Caco-2 (cell line): ENCODE data around the gene KBTBD12. TPM values are rescaled to one million over a fixed set of nuclear protein-coding genes. Genes with fewer than 3 reads are reported as not detected.

Experiments used
- BruUV-seq: library from RNA; stranded (reverse); fragments of 400-500 nt; replicated peaks from 2 replicates; lab custom pipeline; 2021; lab: Mats Ljungman, UMichigan
- CTCF ChIA-PET: fragments of 300-600 bp; sonication (Branson Sonifier 250); formaldehyde crosslinking; loops from one replicate; lab custom pipeline; 2022; ENCODE audit warnings: antibody characterized with exemption; lab: Charles Lee
- POLR2A ChIA-PET: fragments of 300-600 bp; sonication (Branson Sonifier 250); formaldehyde crosslinking; loops from one replicate; lab custom pipeline; 2022; ENCODE audit warnings: antibody characterized with exemption; lab: Charles Lee
- DNase-seq, 2 experiments: peaks; one replicate each; pipeline versions ENCODE4 v3.0.0 to v3.0.0-alpha.2; 2020 to 2022
- H3K27me3 ChIP-seq: replicated peaks from 2 replicates; pipeline ENCODE4 v1.6.0; 2011; ENCODE audit warnings: low read length; ENCODE audit not compliant: control insufficient read depth, insufficient read depth
- H3K36me3 ChIP-seq: 2 replicates; pipeline ENCODE4 v1.5.1; 2011; ENCODE audit warnings: low read length; ENCODE audit not compliant: control insufficient read depth, insufficient read depth
- H3K4me1 ChIP-seq: fragments of 250-450 bp; sonication (Bioruptor Pico); 2 replicates; pipeline ENCODE4 v1.5.1; 2020; ENCODE audit warnings: mild to moderate bottlenecking
- H3K4me3 ChIP-seq: 2 replicates; pipeline ENCODE4 v1.5.1; 2011; ENCODE audit warnings: low read depth, mild to moderate bottlenecking, control low read depth, low read length
- H3K9me3 ChIP-seq: fragments of 250-450 bp; sonication (Bioruptor Pico); 2 replicates; pipeline ENCODE4 v1.5.1; 2020; ENCODE audit warnings: mild to moderate bottlenecking, moderate library complexity
- H3K27ac Mint-ChIP-seq: one replicate; pipeline ENCODE4 v1.8.0; 2022; ENCODE audit warnings: mixed read lengths; ENCODE audit not compliant: unreplicated experiment
- H3K27me3 Mint-ChIP-seq: one replicate; pipeline ENCODE4 v1.8.0; 2022; ENCODE audit warnings: mixed read lengths; ENCODE audit not compliant: insufficient read depth, unreplicated experiment
- H3K36me3 Mint-ChIP-seq: one replicate; pipeline ENCODE4 v1.8.0; 2022; ENCODE audit warnings: mild to moderate bottlenecking, mixed read lengths; ENCODE audit not compliant: insufficient read depth, unreplicated experiment
- H3K4me1 Mint-ChIP-seq: one replicate; pipeline ENCODE4 v1.8.0; 2022; ENCODE audit warnings: low read depth, mixed read lengths; ENCODE audit not compliant: unreplicated experiment
- H3K4me3 Mint-ChIP-seq: one replicate; pipeline ENCODE4 v1.8.0; 2022; ENCODE audit warnings: mild to moderate bottlenecking, moderate library complexity, mixed read lengths; ENCODE audit not compliant: unreplicated experiment
- H3K9me3 Mint-ChIP-seq: one replicate; pipeline ENCODE4 v1.8.0; 2022; ENCODE audit warnings: mixed read lengths; ENCODE audit not compliant: unreplicated experiment
- CTCF ChIP-seq, 2 experiments: fragments of 200-600 bp in 1 of 2; IDR thresholded peaks; 1 replicate in 1 of 2; 2 replicates in 1 of 2; pipeline versions ENCODE4 v1.5.1 to v1.8.0; 2011 to 2022; ENCODE audit warnings: antibody characterized with exemption in 1 of 2, control low read depth in 1 of 2, inconsistent platforms in 1 of 2, low read depth in 1 of 2, low read length in 1 of 2, mild to moderate bottlenecking in 1 of 2, moderate library complexity in 1 of 2; ENCODE audit not compliant: insufficient read depth in 1 of 2, severe bottlenecking in 1 of 2, unreplicated experiment in 1 of 2
- intact Hi-C: fragments of 100-400 bp; cut with micrococcal nuclease; formaldehyde crosslinking; loops from one replicate; pipeline ENCODE4 v1.10.0; 2022; ENCODE audit not compliant: unreplicated experiment
- total RNA-seq: library from RNA; stranded (reverse); gene quantifications from 2 replicates; pipeline ENCODE4 v1.2.3, GENCODE V29; 2022

The KBTBD12 gene
- total RNA-seq, 1 experiment from 2014 or later = not detected

- H3K4me1 ChIP-seq = no peaks in the 10 kb centered on the region
- H3K27ac Mint-ChIP-seq = no peak overlapping the region
- H3K4me1 Mint-ChIP-seq = no peaks in the 10 kb centered on the region
- intact Hi-C loops = loop anchor here (5.0 kb wide), 1 partner anchor 382 kb away; the partner anchor contains the start of gene TPRA1
- no peak overlapping the region for H3K4me3 ChIP-seq
- H3K27me3 ChIP-seq = 0 out of 2 replicates have a peak, but pooled peaks cover 2% of the 10 kb centered on the region
- no peak for DNase-seq
- no peaks in the 10 kb centered on the region for H3K9me3 Mint-ChIP-seq
- H3K9me3 ChIP-seq = no peaks in the 10 kb centered on the region
- H3K4me3 Mint-ChIP-seq = no peak overlapping the region
- H3K27me3 Mint-ChIP-seq = peaks cover 5% of the 10 kb centered on the region
- H3K36me3 Mint-ChIP-seq = no peaks in the 10 kb centered on the region
- no peaks in the 10 kb centered on the region for H3K36me3 ChIP-seq
- CTCF ChIA-PET = no interaction called here
- POLR2A ChIA-PET = no interaction called here
- TF ChIP-seq CTCF (IDR thresholded peaks at IDR 0.05; ENCODE audit: insufficient read depth in 1 of 2, low read depth in 1 of 2, low read length in 1 of 2, severe bottlenecking in 1 of 2, unreplicated experiment in 1 of 2) = no peak
- no TSS peak for BruUV-seq
Measured at GRCh38 chr3:127974226-127974625, 59.2 kb downstream of the KBTBD12 start.

- Histone ChIP-seq H3K36me3 (no peaks in the 10 kb centered on the region), H3K4me3 (no peak overlapping the region), H3K4me1 (no peaks in the 10 kb centered on the region), H3K27me3 (0 out of 2 replicates have a peak, but pooled peaks cover 2% of the 10 kb centered on the region), H3K9me3 (no peaks in the 10 kb centered on the region)
- CTCF ChIA-PET = no interaction called here
- peaks cover 5% of the 10 kb centered on the region for H3K27me3 Mint-ChIP-seq
- no peak overlapping the region for H3K4me3 Mint-ChIP-seq
- H3K27ac Mint-ChIP-seq = no peak overlapping the region
- H3K36me3 Mint-ChIP-seq = no peaks in the 10 kb centered on the region
- DNase-seq = no peak
- H3K9me3 Mint-ChIP-seq = no peaks in the 10 kb centered on the region
- BruUV-seq = no TSS peak
- POLR2A ChIA-PET = no interaction called here
- H3K4me1 Mint-ChIP-seq = no peaks in the 10 kb centered on the region
- intact Hi-C loops = no loop called here
- TF ChIP-seq CTCF (IDR thresholded peaks at IDR 0.05; ENCODE audit: insufficient read depth in 1 of 2, low read depth in 1 of 2, low read length in 1 of 2, severe bottlenecking in 1 of 2, unreplicated experiment in 1 of 2) = no peak
Measured at GRCh38 chr3:127975153-127976029, 60.4 kb downstream of the KBTBD12 start.

- no peak for DNase-seq
- no peak overlapping the region for H3K4me3 Mint-ChIP-seq
- no peak overlapping the region for H3K27ac Mint-ChIP-seq
- H3K4me1 Mint-ChIP-seq = no peaks in the 10 kb centered on the region
- no peaks in the 10 kb centered on the region for H3K9me3 Mint-ChIP-seq
- 0 out of 2 replicates have a peak, but pooled peaks cover 2% of the 10 kb centered on the region for H3K27me3 ChIP-seq
- H3K36me3 ChIP-seq = no peaks in the 10 kb centered on the region
- H3K4me3 ChIP-seq = no peak overlapping the region
- TF ChIP-seq CTCF (IDR thresholded peaks at IDR 0.05; ENCODE audit: insufficient read depth in 1 of 2, low read depth in 1 of 2, low read length in 1 of 2, severe bottlenecking in 1 of 2, unreplicated experiment in 1 of 2) = no peak
- CTCF ChIA-PET = no interaction called here
- intact Hi-C loops = no loop called here
- no peaks in the 10 kb centered on the region for H3K9me3 ChIP-seq
- no peaks in the 10 kb centered on the region for H3K36me3 Mint-ChIP-seq
- no TSS peak for BruUV-seq
- POLR2A ChIA-PET = no interaction called here
- H3K4me1 ChIP-seq = no peaks in the 10 kb centered on the region
- H3K27me3 Mint-ChIP-seq = peaks cover 4% of the 10 kb centered on the region
Measured at GRCh38 chr3:127978636-127979035, 63.6 kb downstream of the KBTBD12 start.
